HCT116 (cell line): ENCODE results near the gene CCL14. TPM values are rescaled to one million over a fixed set of nuclear protein-coding genes. Genes with fewer than 3 reads are reported as not detected.

ENCODE experiments used
- ATAC-seq: fragments of 200-7000 bp; cut with Tn5 transposase; 2 replicates; pipeline ENCODE4 v1.9.1; 2020; ENCODE audit warnings: mild to moderate bottlenecking, moderate library complexity
- BruUV-seq: library from RNA; stranded (reverse); fragments of 400-500 nt; replicated peaks from 2 replicates; lab custom pipeline; 2021; lab: Mats Ljungman, UMichigan
- CTCF ChIA-PET: fragments of 300-600 bp; sonication (Branson Sonifier 250); formaldehyde crosslinking; loops from one replicate; lab custom pipeline; 2021; ENCODE audit warnings: antibody characterized with exemption; lab: Charles Lee
- POLR2A ChIA-PET: fragments of 300-600, 350-600 bp; sonication (Branson Sonifier 250); formaldehyde crosslinking; loops from one replicate; lab custom pipeline; 2021; ENCODE audit warnings: antibody characterized with exemption; lab: Charles Lee
- RAD21 ChIA-PET, 2 experiments: fragments of 300-600 bp; sonication (Branson Sonifier 250); formaldehyde crosslinking; loops; one replicate each; lab custom pipeline; 2023; ENCODE audit warnings: low total read pairs in 2 of 2; ENCODE audit not compliant: uncharacterized antibody in 2 of 2, unreplicated experiment in 2 of 2, low non-redundant PET in 1 of 2; lab: Charles Lee
- DNase-seq: peaks from one replicate; pipeline ENCODE4 v3.0.0-alpha.2; 2010; ENCODE audit warnings: low read depth, low spot score
- H2AFZ ChIP-seq: fragments of 200-600 bp; shearing (Covaris generic), sonication (generic); 2 replicates; pipeline ENCODE4 v1.6.1; 2017; ENCODE audit warnings: low read depth, mixed run types, mixed read lengths, antibody characterized with exemption, low read length; ENCODE audit not compliant: poor library complexity, severe bottlenecking
- H3K27ac ChIP-seq: 2 replicates; pipeline ENCODE4 v1.5.1; 2012; ENCODE audit warnings: low read depth, low read length
- H3K27me3 ChIP-seq: fragments of 200-600 bp; sonication (generic); 2 replicates; pipeline ENCODE4 v1.6.1; 2016; ENCODE audit warnings: mixed run types, low read length, mixed read lengths; ENCODE audit not compliant: insufficient read depth
- H3K36me3 ChIP-seq, 2 experiments: fragments of 200-500 bp in 1 of 2; fragments of 200-600 bp in 1 of 2; sonication (Bioruptor generic) in 1 of 2; sonication (generic) in 1 of 2; 2 replicates each; pipeline versions ENCODE4 v1.5.1 to v1.6.1; 2014 to 2016; ENCODE audit warnings: low read length in 2 of 2, inconsistent platforms in 1 of 2, mixed read lengths in 1 of 2, mixed run types in 1 of 2; ENCODE audit not compliant: insufficient read depth in 2 of 2, control insufficient read depth in 1 of 2
- H3K4me1 ChIP-seq, 2 experiments: fragments of 200-600 bp in 1 of 2; sonication (generic) in 1 of 2; 2 replicates each; pipeline versions ENCODE4 v1.5.1 to v1.6.1; 2012 to 2017; ENCODE audit warnings: low read length in 2 of 2, inconsistent platforms in 1 of 2, mild to moderate bottlenecking in 1 of 2, mixed read lengths in 1 of 2, mixed run types in 1 of 2, moderate library complexity in 1 of 2; ENCODE audit not compliant: insufficient read depth in 2 of 2, control insufficient read depth in 1 of 2
- H3K4me2 ChIP-seq: fragments of 200-600 bp; sonication (generic); 2 replicates; pipeline ENCODE4 v1.6.1; 2017; ENCODE audit warnings: mixed run types, low read length, mixed read lengths
- H3K4me3 ChIP-seq, 2 experiments: fragments of 200-600 bp in 1 of 2; sonication (generic) in 1 of 2; replicated peaks in 1 of 2; 2 replicates each; pipeline ENCODE4 v1.5.1; 2011 to 2016; ENCODE audit warnings: low read length in 2 of 2, control low read depth in 1 of 2, low read depth in 1 of 2, mild to moderate bottlenecking in 1 of 2, mixed read lengths in 1 of 2, mixed run types in 1 of 2
- H3K79me2 ChIP-seq: fragments of 200-600 bp; sonication (generic); 2 replicates; pipeline ENCODE4 v1.6.1; 2017; ENCODE audit warnings: mild to moderate bottlenecking, mixed run types, low read length, moderate library complexity, mixed read lengths; ENCODE audit not compliant: insufficient read depth
- H3K9ac ChIP-seq: fragments of 200-600 bp; sonication (generic); 2 replicates; pipeline ENCODE4 v1.6.1; 2016; ENCODE audit warnings: low read length, mixed read lengths
- H3K9me2 ChIP-seq: fragments of 200-600 bp; sonication (generic), shearing (Covaris generic); 2 replicates; pipeline ENCODE4 v1.6.1; 2017; ENCODE audit warnings: mixed run types, mild to moderate bottlenecking, moderate library complexity; ENCODE audit not compliant: insufficient read depth
- H3K9me3 ChIP-seq, 2 experiments: fragments of 200-500 bp in 1 of 2; fragments of 200-600 bp in 1 of 2; sonication (Bioruptor generic) in 1 of 2; sonication (generic) in 1 of 2; 2 replicates each; pipeline ENCODE4 v1.6.1; 2014 to 2017; ENCODE audit warnings: low read length in 2 of 2, mixed read lengths in 2 of 2, inconsistent platforms in 1 of 2, low read depth in 1 of 2, mild to moderate bottlenecking in 1 of 2, mixed run types in 1 of 2, moderate library complexity in 1 of 2; ENCODE audit not compliant: control insufficient read depth in 1 of 2, insufficient read depth in 1 of 2
- H4K20me1 ChIP-seq: fragments of 200-600 bp; sonication (generic), shearing (Covaris generic); 2 replicates; pipeline ENCODE4 v1.6.1; 2017; ENCODE audit warnings: mixed run types, mild to moderate bottlenecking, moderate library complexity; ENCODE audit not compliant: insufficient read depth
- CTCF ChIP-seq, 3 experiments: fragments of 200-600 bp in 1 of 3; sonication (generic) in 1 of 3; IDR thresholded peaks in 2 of 3; conservative IDR thresholded peaks in 1 of 3; 2 replicates each; pipeline ENCODE4 v1.5.1; 2012 to 2017; ENCODE audit warnings: low read depth in 2 of 3, low read length in 2 of 3, antibody characterized with exemption in 1 of 3, borderline replicate concordance in 1 of 3, control low read depth in 1 of 3, mild to moderate bottlenecking in 1 of 3, mixed read lengths in 1 of 3, mixed run types in 1 of 3, moderate library complexity in 1 of 3; ENCODE audit not compliant: insufficient read depth in 1 of 3
- EGR1 ChIP-seq: IDR thresholded peaks from 2 replicates; pipeline ENCODE4 v1.6.1; 2012; ENCODE audit warnings: low read depth
- ELF1 ChIP-seq: IDR thresholded peaks from 2 replicates; pipeline ENCODE4 v1.6.1; 2012; ENCODE audit warnings: low read depth, borderline replicate concordance
- EZH2 ChIP-seq: fragments of 200-600 bp; sonication (generic); IDR thresholded peaks from 2 replicates; pipeline ENCODE4 v1.6.1; 2017; ENCODE audit warnings: antibody characterized with exemption, mixed run types
- EZH2phosphoT487 ChIP-seq: fragments of 200-600 bp; IDR thresholded peaks from 2 replicates; pipeline ENCODE4 v1.6.1; 2018; ENCODE audit warnings: antibody characterized with exemption, borderline replicate concordance
- JUND ChIP-seq: IDR thresholded peaks from 2 replicates; pipeline ENCODE4 v1.6.1; 2012
- POLR2A ChIP-seq: IDR thresholded peaks from 2 replicates; pipeline ENCODE4 v1.7.0; 2011; ENCODE audit warnings: borderline replicate concordance; ENCODE audit not compliant: insufficient read depth, insufficient read length; ENCODE audit errors: extremely low read depth
- POLR2AphosphoS5 ChIP-seq: IDR thresholded peaks from 2 replicates; pipeline ENCODE4 v1.6.1; 2011; ENCODE audit warnings: mild to moderate bottlenecking, low read depth, low read length, moderate library complexity
- RAD21 ChIP-seq: IDR thresholded peaks from 2 replicates; pipeline ENCODE4 v1.6.1; 2012; ENCODE audit warnings: low read depth, mild to moderate bottlenecking
- REST ChIP-seq: IDR thresholded peaks from 2 replicates; pipeline ENCODE4 v1.6.1; 2012; ENCODE audit warnings: low read depth
- SIN3A ChIP-seq: IDR thresholded peaks from 2 replicates; pipeline ENCODE4 v1.6.1; 2012; ENCODE audit warnings: low read depth
- SP1 ChIP-seq: IDR thresholded peaks from 2 replicates; pipeline ENCODE4 v1.6.1; 2012; ENCODE audit warnings: low read depth
- ZBTB33 ChIP-seq: IDR thresholded peaks from 2 replicates; pipeline ENCODE4 v1.6.1; 2011; ENCODE audit warnings: mild to moderate bottlenecking, low read length, moderate library complexity; ENCODE audit not compliant: insufficient replicate concordance; ENCODE audit errors: extremely low read depth
- ZFX ChIP-seq: fragments of 450-650 bp; IDR thresholded peaks from 2 replicates; pipeline ENCODE4 v1.6.1; 2017
- ZNF274 ChIP-seq: fragments of 200-500 bp; sonication (Bioruptor generic); IDR thresholded peaks from 2 replicates; pipeline ENCODE4 v1.6.1; 2014; ENCODE audit warnings: mild to moderate bottlenecking, low read depth, low read length, inconsistent platforms
- intact Hi-C: fragments of 100-400 bp; cut with micrococcal nuclease; formaldehyde crosslinking; loops from 2 replicates; pipeline ENCODE4 v1.10.0; 2022
- total RNA-seq: library from RNA; stranded (reverse); gene quantifications from one replicate; pipeline ENCODE4 v1.2.1, GENCODE V29; 2021; ENCODE audit not compliant: unreplicated experiment

CCL14 gene
- total RNA-seq, 1 experiment from 2014 or later, result not detected

- Histone ChIP-seq H2AFZ (no peak overlapping the region), H3K4me1 (peaks cover 0 to 3% of the 10 kb centered on the region in 2 experiments; a peak in 1 of 4 replicates), H3K9ac (no peak overlapping the region), H3K9me3 (no peaks in the 10 kb centered on the region), H3K4me3 (no peak overlapping the region), H3K79me2 (no peaks in the 10 kb centered on the region), H3K27ac (no peak overlapping the region), H3K27me3 (no peaks in the 10 kb centered on the region), H3K9me2 (no peaks in the 10 kb centered on the region), H4K20me1 (no peaks in the 10 kb centered on the region), H3K36me3 (no peaks in the 10 kb centered on the region), H3K4me2 (no peak overlapping the region)
- no TSS peak for BruUV-seq
- POLR2A ChIA-PET, result no interaction called here
- intact Hi-C loops, result no loop called here
- RAD21 ChIA-PET, result interaction anchor here in 1 of 2 experiments (0.9 kb wide), 1 partner anchor 176 kb away, joined by 3 read pairs; no protein-coding TSS in a partner anchor
- no peak for DNase-seq
- ATAC-seq, result no peak
- no peak for TF ChIP-seq REST
- TF ChIP-seq EZH2phosphoT487, result no peak
- no peak for TF ChIP-seq RAD21
- no peak for TF ChIP-seq POLR2AphosphoS5
- TF ChIP-seq SP1, result no peak
- no peak for TF ChIP-seq EZH2
- TF ChIP-seq ELF1, result no peak
- TF ChIP-seq CTCF (IDR thresholded peaks at IDR 0.05 in 2 of 3, conservative IDR thresholded peaks at IDR 0.05 in 1 of 3; ENCODE audit: borderline replicate concordance in 1 of 3, insufficient read depth in 1 of 3, low read depth in 2 of 3, low read length in 2 of 3), result no peak
- no peak for TF ChIP-seq EGR1
- TF ChIP-seq SIN3A, result no peak
- TF ChIP-seq JUND, result no peak
- TF ChIP-seq POLR2A, result no peak
- TF ChIP-seq ZBTB33, result no peak
- no peak for TF ChIP-seq ZNF274
- TF ChIP-seq ZFX, result no peak
- CTCF ChIA-PET, result interaction anchor here (0.9 to 1.5 kb wide), 3 partner anchors 100 to 526 kb away, joined by 3 to 7 read pairs (median 5); no protein-coding TSS in a partner anchor
These were observed 13.6 kb downstream of the CCL14 start for GRCh38 chr17:35972945-35973332.
